HS-5 (cell line): Measurements from ENCODE around the gene PRR16.

Experiments used
- DNase-seq: peaks from one replicate; pipeline ENCODE4 v3.0.0-alpha.2; 2012; ENCODE audit warnings: low read depth

PRR16 gene

DNA sequence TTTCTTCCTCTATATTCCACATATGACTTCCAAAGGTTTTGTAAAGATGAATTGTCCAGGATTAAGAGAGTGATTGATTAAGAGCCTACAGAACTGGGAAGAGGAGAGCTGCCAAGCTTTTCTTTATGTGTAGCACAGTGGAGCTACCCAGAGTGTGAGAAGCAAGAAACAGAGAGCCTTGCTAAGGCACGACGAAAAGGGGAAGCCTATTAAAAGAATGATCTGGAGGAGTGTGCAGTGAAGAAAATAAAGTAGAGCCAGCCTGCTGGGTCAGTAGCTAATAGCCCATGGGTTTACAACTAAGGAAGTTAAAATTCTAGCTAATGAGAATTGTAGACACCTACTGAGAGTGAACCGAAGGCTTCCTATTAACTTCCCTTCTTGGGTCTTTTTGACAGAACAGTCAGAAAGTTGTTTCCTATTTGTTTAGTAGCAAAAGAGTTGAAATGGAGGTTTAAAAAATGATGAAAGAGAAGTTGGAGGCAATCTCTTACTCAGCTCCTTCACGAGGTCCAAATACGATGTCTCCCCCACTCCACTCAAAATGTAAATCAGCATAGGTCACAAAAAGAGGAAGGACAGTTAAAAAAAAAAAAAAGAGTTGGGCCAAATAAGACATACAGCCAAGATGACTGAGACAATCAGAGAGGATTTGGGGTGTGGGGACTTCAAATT, 957 bp upstream of the PRR16 start:
- no peak for DNase-seq

DNA sequence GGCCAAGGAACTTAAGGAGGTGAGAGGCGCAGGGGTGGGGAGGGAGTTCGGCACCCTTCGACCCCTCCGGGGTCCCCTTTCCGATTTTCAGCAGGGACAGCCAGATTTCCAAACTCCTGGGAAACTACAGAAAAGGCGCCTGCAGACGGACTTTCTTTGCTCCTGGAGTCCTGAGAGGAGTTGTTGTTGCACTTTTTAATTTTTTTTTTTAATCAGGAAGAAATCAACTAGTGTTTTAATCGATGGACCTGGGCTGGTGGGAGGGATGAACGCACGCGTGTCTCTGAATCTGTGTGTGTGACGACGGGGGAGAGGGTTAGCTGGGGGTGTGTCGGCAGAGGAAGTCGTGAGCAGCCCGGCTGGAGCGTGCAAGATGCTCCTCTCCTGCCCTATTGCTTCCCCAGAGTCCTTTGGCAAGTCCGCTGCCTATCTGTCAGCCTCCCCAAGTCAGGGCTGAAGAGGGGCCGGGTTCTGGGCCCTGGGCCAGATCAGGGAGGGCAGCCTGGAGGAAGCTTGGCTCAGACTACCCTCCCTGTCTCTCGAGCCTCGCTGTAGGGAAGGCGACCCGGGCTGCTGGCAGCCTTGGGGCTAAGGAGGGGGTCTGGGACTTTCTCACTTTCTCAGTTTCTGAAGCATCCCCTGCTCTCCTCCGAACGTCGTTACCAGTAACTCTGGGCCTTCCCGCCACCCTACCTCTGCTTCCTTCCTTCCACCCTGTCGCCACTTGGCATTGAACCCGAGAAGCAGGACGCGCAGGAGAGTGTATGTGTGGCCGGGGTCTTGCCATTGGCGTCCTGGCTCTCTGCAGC, 731 bp downstream of the PRR16 start:
- DNase-seq = no peak

DNA sequence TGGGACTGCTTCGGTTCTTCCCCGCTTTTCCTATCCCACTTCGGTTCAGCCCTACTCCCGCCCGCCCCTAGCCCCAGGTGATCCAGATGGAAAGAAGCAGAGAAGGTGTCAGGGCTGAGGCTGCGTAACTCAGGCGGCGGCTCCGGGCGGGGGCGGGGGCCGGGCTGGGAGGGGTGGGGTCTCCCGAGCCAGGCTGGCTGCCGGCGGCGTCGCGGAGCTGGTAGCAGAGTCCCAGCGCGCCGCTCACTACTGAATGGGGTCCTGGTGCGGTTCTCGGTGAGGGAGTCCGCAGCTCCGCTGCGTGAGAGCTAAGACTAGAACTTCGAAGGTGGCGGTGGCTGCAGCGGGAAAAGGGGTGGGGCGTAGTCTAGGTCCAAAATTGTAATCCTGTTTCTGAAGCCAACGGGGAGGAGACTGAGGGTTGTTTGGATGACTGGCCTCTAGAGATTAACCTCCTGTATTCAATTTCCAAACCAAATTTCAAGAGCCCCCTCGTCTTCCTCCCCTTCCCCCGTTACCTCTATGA, 1.4 kb downstream of the PRR16 start:
- no peak for DNase-seq

DNA sequence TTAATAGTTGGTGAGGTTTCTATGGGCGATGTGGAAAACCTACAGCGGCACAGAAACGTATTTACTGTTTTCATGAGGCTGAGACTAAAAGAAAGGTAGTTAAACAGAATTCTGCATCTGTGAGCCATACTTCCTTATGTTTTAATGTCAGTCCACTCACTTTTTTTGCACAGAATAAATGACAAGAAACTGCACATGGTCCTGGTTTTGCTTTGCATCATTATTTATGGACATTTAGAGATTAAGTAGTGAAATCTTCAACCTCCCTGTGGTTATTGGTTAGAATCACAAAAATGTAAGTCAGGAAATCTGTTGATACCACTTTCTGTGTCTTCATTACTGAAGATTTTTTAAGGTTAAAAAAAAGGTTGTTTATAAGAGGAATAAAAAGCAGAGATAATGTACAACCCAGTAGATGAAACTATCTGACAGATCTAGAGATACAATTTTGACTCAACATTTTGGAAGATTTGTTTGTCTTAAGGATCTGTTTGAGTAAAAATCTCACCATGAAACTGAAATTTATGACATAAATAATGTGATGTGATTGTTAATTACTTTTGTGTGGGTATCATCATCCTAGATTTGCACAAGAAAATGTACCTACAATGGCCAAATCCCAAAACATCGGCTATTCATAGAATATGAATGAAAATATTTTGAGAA, 2.4 kb downstream of the PRR16 start:
- no peak for DNase-seq

DNA sequence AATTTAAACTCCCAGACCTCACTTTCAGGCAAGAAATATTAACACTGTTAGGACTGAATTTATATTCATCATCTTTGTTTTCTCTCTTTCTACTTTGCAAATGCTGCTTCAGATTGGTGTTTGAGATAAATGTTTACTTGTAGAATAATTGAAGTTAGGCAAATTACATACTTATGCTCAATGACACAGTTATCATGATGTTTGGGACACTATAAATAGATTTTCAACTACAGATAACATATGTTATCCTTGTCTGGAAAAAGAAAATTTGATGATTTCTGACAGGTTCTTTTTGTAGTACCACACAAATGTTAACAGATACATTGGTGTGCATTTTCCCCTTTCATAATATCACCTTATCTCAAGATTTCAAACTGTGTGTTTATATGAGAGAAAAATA, 7.9 kb downstream of the PRR16 start:
- no peak for DNase-seq

DNA sequence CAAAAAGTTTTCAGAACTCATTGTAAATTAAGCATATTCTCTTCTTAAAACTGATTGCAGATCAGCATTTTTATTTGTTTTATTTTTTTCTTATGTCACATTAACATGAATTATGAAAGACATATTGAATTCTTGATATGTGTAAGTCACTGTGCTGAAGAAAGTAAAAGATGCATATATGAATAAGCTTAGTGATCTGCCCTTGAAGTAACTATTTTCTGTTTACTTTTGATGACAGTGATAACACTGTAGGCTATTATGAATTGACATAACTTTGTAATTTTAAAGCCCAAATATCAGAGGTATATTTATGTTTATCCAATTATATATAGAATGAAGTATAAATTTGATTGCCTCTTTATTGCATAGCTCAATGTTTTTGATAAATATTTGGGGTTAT, 8.8 kb downstream of the PRR16 start:
- no peak for DNase-seq

DNA sequence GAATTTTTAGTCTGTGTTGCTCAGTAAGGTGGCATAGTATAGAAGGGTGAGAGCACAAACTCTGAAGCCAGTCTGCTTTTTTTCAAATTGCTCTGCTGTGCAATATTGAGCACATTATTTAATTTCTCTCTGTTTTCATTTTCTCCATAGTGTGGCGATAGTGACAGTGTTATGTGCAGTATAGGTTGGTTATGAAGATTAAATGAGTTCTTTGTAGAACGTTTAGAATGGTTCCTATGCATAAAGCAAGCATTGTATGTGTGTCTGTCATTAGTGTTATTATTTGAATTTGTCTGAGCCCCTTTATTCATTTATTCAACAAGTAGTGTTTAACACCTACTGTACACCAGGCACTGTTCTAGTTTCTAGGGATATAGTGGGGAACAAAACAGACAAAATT, 9.2 kb downstream of the PRR16 start:
- no peak for DNase-seq

DNA sequence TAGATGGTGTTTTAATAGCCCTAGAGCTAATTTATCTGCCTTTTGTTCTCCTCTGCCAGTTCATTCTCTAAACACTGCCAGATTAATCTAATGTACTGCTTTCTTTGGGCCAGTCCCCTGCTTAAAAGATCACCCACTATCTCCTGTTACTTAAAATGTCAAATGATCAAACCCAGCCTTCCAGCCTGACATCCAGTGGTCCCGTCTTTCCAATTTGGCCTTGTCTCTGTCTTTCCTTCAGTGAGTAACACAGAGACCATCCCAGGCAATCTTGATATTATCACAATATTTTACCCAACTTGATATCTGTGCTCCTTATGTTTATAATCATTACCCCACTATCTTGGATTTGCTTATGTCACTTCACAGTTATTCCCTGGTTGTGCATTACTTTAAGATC, 12.0 kb downstream of the PRR16 start:
- DNase-seq = no peak

DNA sequence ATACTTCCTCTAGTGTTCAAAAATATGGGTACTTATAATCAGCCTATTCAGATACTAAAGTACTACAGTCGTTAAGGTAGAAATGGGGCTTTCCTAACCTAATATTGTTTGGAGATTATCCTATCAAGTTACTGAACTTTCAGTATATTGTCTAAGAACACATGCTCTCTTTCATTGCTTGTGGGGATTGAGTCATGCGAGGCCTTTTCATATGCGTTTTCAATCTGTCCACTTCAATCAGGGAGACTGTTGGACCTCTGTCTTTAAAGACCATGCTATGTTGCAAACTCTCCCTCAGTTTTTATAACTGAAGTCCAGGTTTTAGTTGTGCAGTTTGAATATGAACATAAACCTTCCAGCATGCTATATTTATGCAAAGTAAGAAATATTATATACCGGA, 15.0 kb downstream of the PRR16 start:
- DNase-seq = no peak

DNA sequence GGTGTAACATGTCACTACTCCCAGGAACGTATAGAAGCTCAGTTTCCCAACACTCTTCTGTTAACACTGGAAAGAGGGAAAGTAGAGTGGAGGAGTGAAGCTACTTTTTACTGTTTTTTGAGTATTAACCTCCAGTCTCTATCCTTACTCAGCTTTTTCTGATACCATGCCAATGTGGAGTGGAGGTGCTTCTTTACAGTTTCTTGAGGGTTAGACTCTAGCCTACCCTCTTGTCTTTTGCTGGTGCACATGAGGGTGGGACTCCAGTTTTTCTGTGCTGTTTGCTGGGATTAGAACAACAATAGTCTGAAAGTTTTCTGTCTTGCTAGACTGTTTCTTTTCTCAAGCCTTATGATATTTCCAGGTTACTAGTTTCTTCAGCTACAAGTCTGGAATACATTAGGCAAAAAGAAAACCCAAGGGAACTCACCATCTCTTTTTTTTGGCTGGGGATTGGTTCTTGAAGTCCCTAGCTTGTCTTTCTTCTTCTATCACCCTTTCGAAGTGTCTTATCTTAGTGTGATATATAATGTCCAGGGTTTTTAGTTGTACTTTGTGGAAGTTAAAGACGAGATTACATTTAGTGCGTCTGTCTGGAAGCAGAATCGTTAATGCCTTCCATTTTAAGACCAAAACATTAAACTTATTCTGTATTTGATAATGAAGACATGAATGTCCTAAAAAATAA, 35.9 kb downstream of the PRR16 start:
- no peak for DNase-seq

DNA sequence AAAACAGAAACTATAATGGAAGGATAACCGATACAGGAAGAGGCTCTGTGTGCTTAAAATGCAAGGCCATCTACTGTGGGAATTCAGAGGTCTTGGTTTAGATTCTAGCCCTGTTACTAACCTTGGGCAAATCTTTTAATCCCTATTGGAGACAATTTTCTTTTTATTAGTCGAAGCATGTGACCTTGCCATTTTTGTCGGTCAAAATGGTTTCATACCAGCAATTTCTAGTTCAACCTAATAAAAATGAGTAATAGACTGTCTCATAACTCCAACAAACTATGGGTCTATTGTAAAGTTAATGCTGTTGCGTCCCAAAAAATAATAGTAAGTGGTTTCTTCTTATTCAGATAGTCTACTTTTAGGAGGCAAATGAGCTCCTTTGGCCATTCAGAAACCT, 38.4 kb downstream of the PRR16 start:
- no peak for DNase-seq

DNA sequence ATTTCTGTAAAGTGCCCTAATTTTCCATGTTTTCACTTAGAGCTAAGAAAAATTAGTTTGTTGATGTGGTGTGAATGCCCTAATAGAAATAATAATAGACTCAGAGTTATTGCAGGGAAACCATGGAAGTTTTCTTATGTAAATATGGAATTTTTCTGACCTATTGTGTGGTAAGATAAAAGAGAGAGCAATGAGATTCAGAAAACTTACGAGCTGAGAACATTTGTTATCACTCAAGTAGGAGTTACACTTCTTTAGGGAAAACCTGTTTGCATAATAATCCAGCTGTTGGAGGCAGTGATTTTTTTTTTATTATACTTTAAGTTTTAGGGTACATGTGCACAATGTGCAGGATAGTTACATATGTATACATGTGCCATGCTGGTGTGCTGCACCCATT, 39.2 kb downstream of the PRR16 start:
- no peak for DNase-seq

DNA sequence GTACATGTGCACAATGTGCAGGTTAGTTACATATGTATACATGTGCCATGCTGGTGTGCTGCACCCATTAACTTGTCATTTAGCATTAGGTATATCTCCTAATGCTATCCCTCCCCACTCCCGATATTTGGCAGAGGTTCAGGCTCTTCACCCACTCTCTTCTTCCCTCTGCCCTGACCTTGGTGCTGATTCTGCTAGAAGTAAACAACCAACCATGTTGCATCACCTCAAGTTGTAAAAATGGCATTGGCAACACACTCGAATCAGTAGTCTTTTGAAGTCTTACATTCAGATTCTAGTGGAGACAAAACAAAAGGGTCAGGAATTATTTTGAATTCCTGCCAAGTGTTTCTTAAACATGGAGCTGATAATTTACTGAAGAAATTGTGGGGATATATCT, 40.0 kb downstream of the PRR16 start:
- DNase-seq = no peak

DNA sequence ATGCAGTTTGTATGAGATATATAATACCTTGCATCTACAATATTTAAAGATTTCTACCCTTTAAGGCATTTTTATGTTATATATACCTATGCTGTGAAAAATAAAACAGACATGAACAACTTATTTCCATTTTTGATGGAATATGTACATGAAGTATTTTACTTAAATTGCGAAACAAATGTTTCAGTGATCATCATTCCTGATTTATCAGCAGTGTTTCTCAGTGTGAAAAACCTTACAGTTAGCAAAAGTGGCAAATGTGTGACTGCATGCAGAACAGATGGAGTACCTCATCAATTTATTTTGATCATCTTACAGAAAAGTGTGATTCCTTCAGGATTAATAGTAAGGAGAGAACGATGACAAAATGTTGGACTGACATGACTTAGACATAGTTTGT, 43.1 kb downstream of the PRR16 start:
- no peak for DNase-seq

DNA sequence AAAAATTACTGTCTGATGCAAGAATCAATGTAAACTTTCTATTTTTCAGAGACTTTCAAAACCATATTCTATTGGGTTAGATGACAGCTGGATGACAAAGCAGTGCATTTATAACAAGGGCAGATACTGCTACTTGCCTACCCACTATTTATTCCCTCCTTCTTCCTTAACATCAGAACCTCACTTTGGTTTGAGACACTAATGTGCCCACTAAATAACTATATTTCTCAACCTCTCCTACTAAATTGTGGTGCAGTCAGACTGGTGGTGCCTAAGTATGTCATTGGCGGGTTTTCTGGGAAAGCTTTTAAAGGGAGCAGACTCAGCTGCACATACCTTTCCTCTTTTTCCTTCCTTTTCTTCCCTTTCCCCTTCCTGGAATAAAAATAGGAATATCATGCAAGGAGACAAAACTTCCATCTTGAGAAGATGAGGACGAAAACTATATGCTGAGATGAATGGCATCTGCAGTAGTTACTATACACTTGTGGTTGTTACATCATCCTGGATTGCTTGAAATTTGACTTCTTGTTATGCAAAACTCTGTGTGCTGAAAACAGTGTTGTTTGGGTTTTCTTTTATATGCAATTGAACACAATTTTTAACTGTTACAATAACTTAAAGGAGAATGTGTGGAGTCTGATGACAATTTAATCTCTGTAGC, 43.8 kb downstream of the PRR16 start:
- DNase-seq = no peak

DNA sequence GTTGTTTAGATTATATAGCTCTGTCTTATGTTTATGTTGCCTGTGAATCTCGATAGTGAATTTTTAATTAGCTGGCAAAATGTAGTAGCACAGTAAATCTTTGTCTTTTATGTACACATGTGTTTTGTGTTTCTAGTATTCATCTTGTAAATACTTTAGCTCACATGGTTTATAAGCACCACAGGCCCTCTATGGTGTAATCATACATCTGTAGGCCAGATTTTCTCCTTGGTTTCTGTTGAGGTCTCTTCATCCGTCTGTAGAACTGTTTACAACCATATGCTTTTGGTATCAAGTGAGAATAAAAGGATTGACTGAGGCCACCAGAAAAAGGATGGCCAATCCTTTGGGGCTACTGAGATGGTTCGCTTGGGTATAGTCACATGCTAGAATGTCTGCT, 45.0 kb downstream of the PRR16 start:
- no peak for DNase-seq

DNA sequence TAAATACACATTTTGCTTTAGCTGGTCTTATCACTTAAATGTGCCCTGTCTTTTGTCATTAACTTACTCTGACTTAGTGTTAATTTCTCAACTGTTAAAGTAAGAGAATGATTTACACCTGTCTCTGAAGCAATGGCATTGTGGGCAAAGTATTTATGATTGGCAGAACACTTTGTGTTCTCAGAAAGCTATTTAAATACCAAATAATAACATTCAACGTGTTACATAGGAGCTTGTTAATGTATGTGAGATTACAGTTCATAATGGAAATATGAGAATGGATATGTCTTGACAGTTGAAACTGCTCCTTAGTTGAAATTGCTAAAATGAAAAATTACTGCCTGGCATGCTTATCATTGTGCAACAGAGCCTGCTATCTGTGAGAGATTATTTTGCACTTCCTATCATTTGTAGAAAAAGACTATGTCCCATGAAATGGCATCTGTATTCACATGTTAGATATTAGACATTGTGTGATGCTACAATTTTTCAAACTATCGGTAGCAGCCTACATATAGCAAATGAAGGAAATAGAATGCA, 46.1 kb downstream of the PRR16 start:
- DNase-seq = no peak

DNA sequence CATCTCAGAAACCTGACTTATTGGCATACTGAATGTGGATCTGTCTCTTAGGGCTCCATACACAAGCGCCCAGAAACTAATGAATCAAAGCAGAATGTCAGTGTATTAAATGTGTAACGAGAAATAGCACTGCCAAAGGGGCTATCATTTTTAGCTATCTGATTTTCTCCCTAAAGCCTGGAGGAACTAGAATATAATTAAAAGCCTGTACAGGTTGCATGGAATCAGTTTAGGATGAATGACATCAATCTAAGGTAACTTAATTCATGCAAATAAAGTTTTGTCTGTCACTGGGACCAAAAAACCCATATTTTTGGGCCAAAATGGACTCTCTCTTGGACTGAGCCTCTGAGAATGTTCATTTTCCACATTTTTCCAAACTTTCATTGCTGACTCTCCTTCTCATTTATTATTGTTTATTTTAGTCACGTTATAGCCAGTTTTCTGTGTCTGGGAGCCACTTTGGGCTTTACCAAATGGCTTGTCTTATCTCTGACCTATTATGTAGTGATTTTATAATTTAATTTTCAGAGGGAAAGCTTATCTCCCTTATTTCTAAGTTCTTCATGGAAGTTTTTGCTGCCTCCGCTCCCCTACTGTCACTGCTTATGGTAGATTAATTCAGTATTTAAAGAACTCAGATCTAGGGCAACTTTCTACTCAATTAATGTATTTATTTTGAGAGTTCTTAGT, 47.0 kb downstream of the PRR16 start:
- no peak for DNase-seq

DNA sequence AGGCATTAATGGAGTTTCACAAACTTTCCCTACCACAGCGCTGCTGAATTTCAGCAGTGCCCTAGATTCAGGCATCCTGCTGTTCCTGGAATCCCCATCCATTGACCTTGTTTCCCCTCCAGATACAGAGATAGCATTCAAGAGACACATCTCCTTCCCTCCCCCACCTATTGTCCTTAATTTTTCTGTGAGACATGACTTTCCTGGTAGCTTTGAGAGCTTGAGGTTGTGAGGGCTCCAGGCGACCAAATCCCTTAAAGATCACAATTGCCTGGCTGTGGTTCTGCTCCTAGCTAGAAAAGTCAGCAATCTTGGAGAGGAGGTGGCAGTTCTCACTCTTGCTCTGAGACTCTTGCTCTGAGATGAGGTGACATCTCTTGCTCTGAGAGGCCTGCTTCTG, 48.0 kb downstream of the PRR16 start:
- no peak for DNase-seq

DNA sequence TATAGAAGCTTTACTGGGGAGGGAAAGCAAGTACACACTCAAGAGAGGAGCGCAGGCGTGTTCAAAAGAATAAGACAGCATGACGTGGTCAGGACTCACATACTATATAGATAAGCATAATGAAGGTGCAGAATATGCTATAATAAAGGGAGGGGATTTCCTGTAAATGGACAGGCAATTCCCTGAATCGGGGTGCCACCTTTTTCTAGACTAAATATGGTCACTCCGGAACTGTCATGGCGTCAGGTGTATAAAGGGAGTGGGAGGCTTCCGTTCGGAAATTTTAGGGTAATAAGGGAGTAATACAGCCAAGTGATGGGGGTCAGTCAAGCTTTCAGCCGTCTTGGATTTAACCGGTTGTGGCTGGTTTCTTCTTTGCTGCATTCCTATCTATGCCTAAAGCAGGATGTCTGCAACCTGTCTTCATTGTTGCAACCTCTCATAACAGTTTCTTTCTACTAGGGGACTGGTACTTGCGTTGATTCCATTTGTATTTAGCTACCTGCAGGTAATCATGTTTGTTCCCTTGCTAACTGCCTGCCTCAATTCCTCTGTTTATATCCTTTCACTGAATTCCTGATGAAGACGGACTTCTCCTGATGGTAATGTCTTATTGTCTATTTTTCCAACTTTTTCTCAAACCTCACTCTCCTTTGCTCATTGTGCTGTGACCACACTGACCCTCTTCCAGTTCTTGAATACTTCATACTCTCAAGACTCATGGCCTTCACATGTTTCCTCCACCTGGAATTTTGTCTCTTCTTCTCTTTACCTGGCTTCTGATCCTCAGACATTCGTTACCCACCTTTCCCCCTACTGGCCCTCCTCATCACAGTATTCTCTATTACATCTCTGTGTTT, 48.9 kb downstream of the PRR16 start:
- no peak for DNase-seq
